Stimulated activated CD8-positive, alpha-beta memory T cell treated with anti-CD3 and anti-CD28 coated beads, Interleukin-15, amount 100 ng/mL, for 24 hours (primary cell): ENCODE results near the gene CDC37L1.
"Not testable (repeated sequence)": the region's sequence is repeated elsewhere in the genome, so short reads cannot be mapped to it uniquely, and the experiment has no call there.

ENCODE experiments used
- DNase-seq: peaks from one replicate; pipeline ENCODE4 v3.0.0-alpha.2; 2020; ENCODE audit warnings: low read depth

CDC37L1 gene

DNA sequence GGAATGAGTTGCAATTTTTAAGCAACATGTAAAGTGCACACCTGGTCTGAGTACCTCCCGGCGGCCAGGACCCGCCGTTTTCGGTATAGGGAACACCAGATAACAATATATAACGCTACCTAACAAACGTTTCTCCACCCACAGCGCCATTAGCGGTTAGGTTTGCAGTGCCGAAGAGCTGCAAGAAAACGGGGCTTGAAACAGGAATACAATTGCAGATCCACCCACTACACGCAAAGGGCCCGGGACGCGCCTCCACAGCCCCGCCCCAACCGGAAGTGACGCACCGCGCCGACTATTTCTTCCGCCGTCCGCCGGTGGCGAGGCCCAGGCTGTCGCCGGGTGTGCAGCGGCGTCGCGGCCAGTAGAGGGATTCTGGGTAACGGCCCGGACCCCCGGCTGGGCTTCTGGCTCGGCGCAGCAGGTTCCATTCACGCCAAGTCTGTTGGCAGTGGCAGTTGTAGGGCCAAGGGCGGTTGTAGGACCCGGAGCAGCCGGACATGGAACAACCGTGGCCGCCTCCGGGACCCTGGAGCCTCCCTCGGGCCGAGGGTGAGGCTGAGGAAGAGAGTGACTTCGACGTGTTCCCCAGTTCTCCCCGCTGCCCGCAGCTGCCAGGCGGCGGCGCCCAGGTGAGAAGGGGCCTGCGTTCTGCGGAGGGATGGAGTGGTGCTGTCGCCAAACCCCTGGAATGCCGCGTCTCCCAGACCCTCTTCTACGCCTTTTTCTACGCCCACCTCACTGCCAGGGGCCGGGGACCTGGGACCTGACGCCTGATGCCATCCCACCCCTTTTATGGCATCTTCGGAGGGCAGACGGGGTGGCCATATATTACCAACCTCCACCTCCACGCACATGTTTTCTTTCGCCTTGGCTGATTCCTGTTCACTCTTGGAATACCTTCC lies at the start of gene CDC37L1:
Gene CDC37L1 (plus strand): TSS at position 302 of the 905 bp plus-strand sequence. CDS start 199 bp downstream, at position 501.
- DNase-seq: peak; percentile 100

DNA sequence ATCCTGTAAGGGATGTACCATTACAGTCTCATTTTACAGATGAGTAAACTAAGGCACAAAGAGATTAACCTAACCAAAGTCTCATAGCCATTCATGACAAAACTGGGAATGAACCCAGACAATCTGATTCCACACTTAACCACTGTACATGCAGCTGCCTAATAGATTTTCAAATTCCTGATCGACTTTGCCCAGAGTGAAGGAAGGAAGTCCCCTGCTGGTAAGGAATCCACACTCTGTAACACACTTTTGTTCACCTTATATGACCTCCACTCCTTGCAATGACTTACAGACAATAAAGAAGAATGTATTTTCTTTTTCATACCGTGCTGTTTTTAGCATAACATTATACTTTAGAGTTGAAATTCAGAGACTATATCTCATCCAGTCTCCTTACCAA lies 48.5 kb upstream of the CDC37L1 start:
- DNase-seq: no peak

GRCh38 chr9:4638968-4639367 lies 40.4 kb upstream of the CDC37L1 start:
- DNase-seq: no peak

- DNase-seq: no peak
These were observed 39.9 kb upstream of the CDC37L1 start for GRCh38 chr9:4639420-4639819.

DNA sequence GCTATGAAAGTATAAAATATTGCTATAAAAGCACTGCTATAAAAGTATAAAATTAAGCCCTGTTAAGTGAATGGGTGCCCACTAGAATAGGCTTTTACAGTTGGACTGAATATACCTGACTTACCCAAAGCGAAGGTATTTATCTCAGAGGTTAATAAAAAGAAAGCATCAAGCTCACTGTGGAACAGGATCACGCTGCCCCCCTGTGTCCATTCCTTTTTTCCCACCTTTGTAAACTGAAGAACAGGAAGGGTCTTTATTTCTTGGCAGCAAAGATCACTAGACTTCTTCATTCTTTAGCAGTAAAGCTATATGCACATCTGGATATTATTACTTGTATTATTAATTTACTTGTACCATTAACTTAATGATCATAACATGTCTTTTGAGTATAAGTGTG lies 39.3 kb upstream of the CDC37L1 start:
- DNase-seq: no peak

GRCh38 chr9:4642351-4642750 lies 37.0 kb upstream of the CDC37L1 start:
- no peak for DNase-seq

GRCh38 chr9:4654084-4654483 lies 25.3 kb upstream of the CDC37L1 start:
- DNase-seq: no peak

DNA sequence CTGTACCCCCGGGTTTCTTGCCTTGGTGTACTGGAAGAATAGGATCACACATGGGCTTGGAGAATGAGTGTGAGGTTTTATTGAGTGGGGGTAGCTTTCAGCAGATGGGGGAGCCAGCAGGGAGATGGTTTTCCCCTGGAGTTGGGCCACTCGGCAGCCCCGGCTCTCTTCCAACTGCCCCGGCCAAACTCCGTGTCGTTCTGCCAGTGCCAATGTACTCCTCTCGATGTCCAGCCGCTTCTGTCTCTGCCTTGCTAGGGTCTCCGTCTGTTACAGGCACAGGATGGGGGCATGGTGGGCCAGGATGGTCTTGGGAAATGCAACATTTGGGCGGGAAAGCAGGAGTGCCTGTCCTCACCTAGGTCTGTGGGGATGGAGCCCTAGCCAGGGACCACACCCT lies 24.8 kb upstream of the CDC37L1 start:
- no peak for DNase-seq

GRCh38 chr9:4656196-4656595 lies 23.2 kb upstream of the CDC37L1 start:
- not testable (repeated sequence) for DNase-seq

DNA sequence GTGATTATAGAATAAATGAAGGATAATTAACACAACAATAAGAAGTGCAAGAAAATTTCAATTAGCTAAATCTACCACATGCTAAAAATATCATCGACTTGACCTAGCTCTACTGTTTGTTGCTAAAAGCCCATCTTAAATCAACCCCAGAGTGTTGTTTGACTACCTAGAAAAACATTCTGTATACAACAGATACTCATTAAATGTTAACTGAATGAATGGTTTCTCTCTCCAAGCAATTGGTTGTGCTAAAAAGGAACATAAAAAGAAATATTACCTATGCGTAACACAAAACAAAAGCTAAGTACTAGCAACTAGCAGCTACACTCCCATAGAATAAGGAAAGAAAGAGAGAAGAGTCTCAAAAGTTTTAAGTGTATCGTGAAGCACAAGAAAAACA lies 22.7 kb upstream of the CDC37L1 start:
- no peak for DNase-seq

GRCh38 chr9:4657426-4658159 lies 21.8 kb upstream of the CDC37L1 start:
- no peak for DNase-seq

GRCh38 chr9:4660665-4661064 lies 18.7 kb upstream of the CDC37L1 start:
- not testable (repeated sequence) for DNase-seq

GRCh38 chr9:4661165-4661564 lies 18.2 kb upstream of the CDC37L1 start:
- no peak for DNase-seq

- DNase-seq: no peak
These were observed 17.8 kb upstream of the CDC37L1 start for GRCh38 chr9:4661611-4662010.

DNA sequence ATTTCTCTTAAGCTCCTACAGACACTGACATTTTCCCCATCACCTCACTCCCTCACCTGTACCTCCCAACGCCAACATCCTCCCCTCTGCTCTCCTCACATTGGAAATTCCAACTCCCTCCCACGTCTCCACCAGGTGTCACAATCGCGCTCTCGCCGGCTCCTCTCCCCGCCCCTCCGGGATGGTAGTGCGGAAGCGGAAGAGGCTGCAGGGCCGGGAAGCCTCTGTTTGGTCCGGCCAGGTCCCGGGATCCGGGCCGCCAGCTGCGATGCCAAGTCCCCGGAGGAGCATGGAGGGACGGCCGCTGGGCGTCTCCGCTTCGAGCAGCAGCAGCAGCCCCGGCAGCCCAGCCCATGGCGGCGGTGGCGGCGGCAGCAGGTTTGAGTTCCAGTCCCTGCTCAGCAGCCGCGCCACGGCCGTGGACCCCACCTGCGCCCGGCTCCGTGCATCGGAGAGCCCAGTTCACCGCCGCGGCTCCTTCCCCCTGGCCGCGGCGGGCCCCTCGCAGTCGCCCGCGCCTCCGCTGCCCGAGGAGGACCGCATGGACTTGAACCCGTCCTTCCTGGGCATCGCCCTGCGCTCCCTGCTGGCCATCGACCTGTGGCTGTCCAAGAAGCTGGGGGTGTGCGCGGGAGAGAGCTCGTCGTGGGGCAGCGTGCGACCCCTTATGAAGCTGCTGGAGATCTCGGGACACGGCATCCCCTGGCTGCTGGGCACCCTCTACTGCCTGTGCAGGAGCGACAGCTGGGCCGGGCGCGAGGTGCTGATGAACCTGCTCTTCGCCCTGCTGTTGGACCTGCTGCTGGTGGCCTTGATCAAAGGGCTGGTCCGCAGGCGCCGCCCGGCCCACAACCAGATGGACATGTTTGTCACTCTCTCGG lies 17.0 kb upstream of the CDC37L1 start, which contains the start of gene PLPP6:
Gene PLPP6 (plus strand): TSS at position 187 of the 881 bp plus-strand sequence. CDS start 82 bp downstream, at position 269.
- DNase-seq: peak; percentile 31

- no peak for DNase-seq
These were observed 16.2 kb upstream of the CDC37L1 start for GRCh38 chr9:4662989-4663792.

DNA sequence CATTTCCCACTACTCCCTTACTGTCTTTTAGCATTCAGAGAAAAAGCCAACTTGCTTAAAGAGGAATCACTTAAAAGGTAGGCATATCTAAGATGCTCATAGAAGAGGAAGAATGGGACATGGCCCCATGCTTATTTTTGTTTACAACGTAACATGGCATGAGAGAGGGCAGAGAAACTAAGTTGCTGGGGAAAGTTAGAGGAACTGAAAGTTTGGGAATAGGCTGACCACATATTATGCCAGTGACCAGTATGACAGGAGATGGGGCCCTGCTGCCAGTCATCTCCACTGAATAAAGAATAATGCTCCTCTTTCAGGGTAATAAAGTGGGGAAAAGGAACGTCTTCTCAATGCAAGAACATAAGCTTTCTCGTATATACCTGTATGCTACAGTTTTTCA lies 15.4 kb upstream of the CDC37L1 start:
- no peak for DNase-seq

DNA sequence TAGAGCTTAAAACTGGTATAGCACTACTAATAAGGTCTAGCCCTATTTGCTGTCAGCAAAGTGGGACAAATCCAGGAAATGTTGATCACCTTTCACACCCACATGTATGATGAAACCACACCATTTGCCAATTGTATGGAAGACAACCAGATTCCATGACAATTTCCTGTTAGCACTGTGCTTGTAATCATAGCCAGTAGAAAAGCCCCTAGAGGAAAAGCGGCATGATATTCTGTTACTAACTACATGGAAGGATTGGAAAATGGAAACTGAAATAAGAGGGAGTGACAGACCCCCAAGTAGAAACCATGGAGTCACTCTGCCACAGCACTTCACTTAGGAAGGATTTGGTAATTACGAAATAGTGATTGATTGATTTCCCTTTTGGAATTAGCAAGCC lies 14.0 kb upstream of the CDC37L1 start:
- no peak for DNase-seq

DNA sequence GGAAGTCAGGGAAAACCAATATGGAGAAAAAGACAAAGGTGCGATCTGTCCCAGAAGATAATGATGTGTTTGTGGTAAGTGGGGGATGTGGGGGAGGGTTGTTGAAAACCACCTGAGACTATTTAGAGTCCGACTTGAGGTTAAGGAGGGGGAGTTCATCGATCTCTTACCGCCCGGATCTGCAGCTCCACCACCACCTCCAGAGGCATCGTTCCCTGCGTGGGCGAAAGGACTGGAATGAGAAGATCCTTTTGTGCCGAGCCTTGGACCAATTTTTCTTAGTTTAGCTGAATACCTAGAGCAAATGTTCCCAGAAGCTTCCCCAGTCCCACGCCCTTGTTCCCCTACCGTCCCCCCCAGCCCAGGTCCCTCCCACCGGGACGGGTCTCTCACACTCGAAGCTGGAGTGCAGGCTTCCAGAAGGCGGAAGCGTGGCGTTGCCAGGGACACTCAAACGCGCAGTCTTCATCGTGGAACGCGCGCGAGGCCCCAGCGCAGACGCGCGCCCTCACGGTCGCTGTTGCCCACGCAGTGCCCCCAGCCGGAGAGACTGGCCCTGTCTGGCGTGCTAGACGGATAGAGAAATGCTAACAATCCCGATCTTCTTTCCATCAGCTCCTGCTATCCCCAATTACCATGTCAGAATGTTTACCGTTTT lies 13.2 kb upstream of the CDC37L1 start, which contains the start of gene SPATA6L:
Gene SPATA6L (minus strand): TSS at position 439 of the 658 bp plus-strand sequence. CDS start 230 bp downstream, at position 209.
- no peak for DNase-seq

DNA sequence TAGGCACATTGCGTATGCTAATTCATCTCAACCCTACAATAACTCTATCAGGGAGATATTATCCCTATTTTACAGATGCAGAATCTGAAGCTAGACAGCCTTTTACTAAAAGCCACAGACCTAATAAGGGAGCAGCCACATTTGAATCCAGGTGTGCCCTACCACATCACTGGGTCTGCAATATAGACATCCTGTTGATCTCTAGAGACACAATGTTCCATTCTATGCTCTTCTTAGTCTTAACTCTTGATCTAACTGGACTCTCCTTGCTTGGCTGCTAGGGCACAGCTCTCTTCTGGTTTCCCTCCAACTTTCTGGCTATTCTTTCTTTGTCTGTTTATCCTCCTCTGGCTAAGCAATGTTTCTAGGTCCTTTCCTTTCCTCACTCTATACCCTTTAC lies 11.7 kb upstream of the CDC37L1 start:
- no peak for DNase-seq
